Measurements from ENCODE around the gene ADAMTS12.

ADAMTS12 gene

GRCh38 chr5:33841891-33842290 lies 49.9 kb downstream of the ADAMTS12 start:
- DNase-seq (ENCODE audit: low spot score) = no peak

GRCh38 chr5:33840927-33841547 lies 50.8 kb downstream of the ADAMTS12 start:
- no peak for DNase-seq (ENCODE audit: low spot score)

GRCh38 chr5:33837301-33837700 lies 54.5 kb downstream of the ADAMTS12 start:
- DNase-seq (ENCODE audit: low spot score) = no peak

GRCh38 chr5:33834334-33834733 lies 57.5 kb downstream of the ADAMTS12 start:
- DNase-seq (ENCODE audit: low spot score) = no peak

- no peak for DNase-seq (ENCODE audit: low spot score)
Measured at GRCh38 chr5:33833237-33833575, 58.6 kb downstream of the ADAMTS12 start.

GRCh38 chr5:33832404-33833236 lies 59.2 kb downstream of the ADAMTS12 start:
- no peak for DNase-seq (ENCODE audit: low spot score)

GRCh38 chr5:33831041-33831440 lies 60.7 kb downstream of the ADAMTS12 start:
- no peak for DNase-seq (ENCODE audit: low spot score)

GRCh38 chr5:33829430-33829829 lies 62.4 kb downstream of the ADAMTS12 start:
- DNase-seq (ENCODE audit: low spot score) = no peak

- no peak for DNase-seq (ENCODE audit: low spot score)
Measured at GRCh38 chr5:33828626-33829308, 63.0 kb downstream of the ADAMTS12 start.

- DNase-seq (ENCODE audit: low spot score) = no peak
Measured at GRCh38 chr5:33827885-33828284, 63.9 kb downstream of the ADAMTS12 start.

GRCh38 chr5:33827018-33827707 lies 64.6 kb downstream of the ADAMTS12 start:
- DNase-seq (ENCODE audit: low spot score) = no peak

GRCh38 chr5:33824516-33825195 lies 67.1 kb downstream of the ADAMTS12 start:
- DNase-seq (ENCODE audit: low spot score) = no peak

GRCh38 chr5:33817301-33817700 lies 74.5 kb downstream of the ADAMTS12 start:
- DNase-seq (ENCODE audit: low spot score) = no peak

- DNase-seq (ENCODE audit: low spot score) = no peak
Measured at GRCh38 chr5:33816791-33817190, 75.0 kb downstream of the ADAMTS12 start.

GRCh38 chr5:33812746-33813145 lies 79.0 kb downstream of the ADAMTS12 start:
- DNase-seq (ENCODE audit: low spot score) = no peak

- no peak for DNase-seq (ENCODE audit: low spot score)
Measured at GRCh38 chr5:33810491-33811120, 81.2 kb downstream of the ADAMTS12 start.

- DNase-seq (ENCODE audit: low spot score) = no peak
Measured at GRCh38 chr5:33809936-33810335, 81.9 kb downstream of the ADAMTS12 start.

- DNase-seq (ENCODE audit: low spot score) = no peak
Measured at GRCh38 chr5:33808699-33809098, 83.1 kb downstream of the ADAMTS12 start.

- no peak for DNase-seq (ENCODE audit: low spot score)
Measured at GRCh38 chr5:33807771-33808170, 84.0 kb downstream of the ADAMTS12 start.

GRCh38 chr5:33806738-33807442 lies 84.9 kb downstream of the ADAMTS12 start:
- no peak for DNase-seq (ENCODE audit: low spot score)

GRCh38 chr5:33801292-33801691 lies 90.5 kb downstream of the ADAMTS12 start:
- DNase-seq (ENCODE audit: low spot score) = no peak

Data from left forelimb (tissue), 1 donor.